Posterior cingulate gyrus (tissue), 11 donors: ENCODE data around the gene ARHGAP31.
"Not testable (repeated sequence)": the region's sequence is repeated elsewhere in the genome, so short reads cannot be mapped to it uniquely, and the experiment has no call there.

ENCODE experiments used
- DNase-seq, 10 donors: peaks; one replicate each; pipeline versions ENCODE4 v3.0.0 to v3.0.0-alpha.2; 2020 to 2021; ENCODE audit warnings: mixed read lengths in 3 of 10
- intact Hi-C: fragments of 100-400 bp; cut with DNase I; formaldehyde crosslinking; loops from one replicate; pipeline ENCODE4 v1.15.1; 2023

Gene ARHGAP31

GRCh38 chr3:119293871-119294695 is at the start of gene ARHGAP31:
TSS of gene ARHGAP31 (plus strand) at chr3:119294383. CDS start at chr3:119294905, 522 bp downstream.
- intact Hi-C loops: no loop called here
- DNase-seq: peak; percentile 34 to 90 (median 44)

- DNase-seq: no peak
- intact Hi-C loops: no loop called here
Observed at GRCh38 chr3:119245778-119246177, 48.4 kb upstream of the ARHGAP31 start.

- no peak for DNase-seq
Observed at GRCh38 chr3:119255214-119255613, 39.0 kb upstream of the ARHGAP31 start.

GRCh38 chr3:119257111-119257510 is 37.1 kb upstream of the ARHGAP31 start:
- no peak for DNase-seq
- intact Hi-C loops: no loop called here

More at GRCh38 chr3:119255214-119255613, 39.0 kb upstream of the ARHGAP31 start:
- intact Hi-C loops: no loop called here

- DNase-seq: no peak
- intact Hi-C loops: no loop called here
Observed at GRCh38 chr3:119257654-119258410, 36.4 kb upstream of the ARHGAP31 start.

GRCh38 chr3:119258915-119259314 is 35.3 kb upstream of the ARHGAP31 start:
- intact Hi-C loops: no loop called here
- DNase-seq: no peak

- no peak for DNase-seq
- intact Hi-C loops: no loop called here
Observed at GRCh38 chr3:119259821-119260220, 34.4 kb upstream of the ARHGAP31 start.

GRCh38 chr3:119261055-119261454 is 33.1 kb upstream of the ARHGAP31 start:
- intact Hi-C loops: no loop called here
- DNase-seq: no peak

- DNase-seq, intact Hi-C loops: not testable (repeated sequence)
Observed at GRCh38 chr3:119270212-119270611, 24.0 kb upstream of the ARHGAP31 start.

GRCh38 chr3:119276680-119277079 is 17.5 kb upstream of the ARHGAP31 start:
- intact Hi-C loops: no loop called here
- DNase-seq: no peak

GRCh38 chr3:119279101-119279554 is 15.1 kb upstream of the ARHGAP31 start:
- intact Hi-C loops: no loop called here
- peak in 3 of 10 donors; percentile 42 to 88 (median 81) for DNase-seq

- intact Hi-C loops: no loop called here
- no peak for DNase-seq
Observed at GRCh38 chr3:119279584-119280243, 14.5 kb upstream of the ARHGAP31 start.

- peak in 1 of 10 donors; percentile 16 for DNase-seq
- intact Hi-C loops: no loop called here
Observed at GRCh38 chr3:119288669-119289403, 5.3 kb upstream of the ARHGAP31 start.

- DNase-seq: peak in 1 of 10 donors; percentile 72
- intact Hi-C loops: no loop called here
Observed at GRCh38 chr3:119289404-119289770, 4.8 kb upstream of the ARHGAP31 start.

GRCh38 chr3:119290613-119291012 is 3.6 kb upstream of the ARHGAP31 start:
- no peak for DNase-seq
- intact Hi-C loops: no loop called here

- intact Hi-C loops: no loop called here
- DNase-seq: no peak
Observed at GRCh38 chr3:119291062-119291700, 3.0 kb upstream of the ARHGAP31 start.

GRCh38 chr3:119292666-119293065 is 1.5 kb upstream of the ARHGAP31 start:
- intact Hi-C loops: no loop called here

GRCh38 chr3:119293105-119293870 is 895 bp upstream of the ARHGAP31 start:
- peak in 1 of 10 donors; percentile 66 for DNase-seq
- intact Hi-C loops: no loop called here

More at GRCh38 chr3:119292666-119293065, 1.5 kb upstream of the ARHGAP31 start:
- no peak for DNase-seq
